Stimulated activated CD8-positive, alpha-beta memory T cell treated with anti-CD3 and anti-CD28 coated beads, Interleukin-12 subunit alpha, Interleukin-12 subunit beta, amount 100 ng/mL, for 1 hour (primary cell): Measurements from ENCODE around the gene COG4.
"Not testable (repeated sequence)": the region's sequence is repeated elsewhere in the genome, so short reads cannot be mapped to it uniquely, and the experiment has no call there.

Source experiments
- DNase-seq: peaks from one replicate; pipeline ENCODE4 v3.0.0-alpha.2; 2020; ENCODE audit warnings: low read depth

The COG4 gene

DNA sequence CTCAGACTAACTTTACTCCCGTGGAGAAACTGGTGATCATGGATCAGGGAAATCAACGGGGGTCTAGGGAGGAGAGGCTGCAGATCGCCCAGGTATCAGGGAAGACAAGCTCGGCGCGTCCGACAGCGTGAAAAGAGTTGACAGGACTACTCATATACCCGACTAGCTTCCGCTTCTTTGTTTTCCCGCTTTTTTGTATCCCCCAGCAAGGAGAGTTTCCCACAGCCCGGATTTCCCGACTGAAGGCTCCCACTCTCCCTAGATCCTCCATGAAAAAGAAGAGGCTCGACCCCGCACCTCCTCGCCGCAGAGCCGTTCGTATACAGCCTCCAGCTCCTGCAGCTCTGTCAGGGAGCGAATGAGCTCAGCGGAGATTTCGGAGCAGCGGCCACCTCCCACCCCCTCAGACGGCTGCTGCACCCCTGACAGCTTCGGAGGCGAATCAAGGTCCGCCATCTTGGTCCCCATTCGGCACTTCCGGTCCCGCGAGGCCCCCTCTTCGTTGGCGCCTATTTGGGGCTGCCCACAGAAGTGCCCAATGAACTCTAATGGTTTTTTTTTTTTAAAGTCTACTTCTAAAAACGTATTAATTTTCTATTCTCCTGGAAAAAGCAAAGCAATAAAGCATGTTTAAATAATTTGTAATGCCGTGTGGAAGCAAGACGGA is at the start of gene COG4:
Gene COG4 (minus strand): TSS at position 479 of the 667 bp plus-strand sequence. CDS start 11 bp downstream, at position 468.
- DNase-seq = peak; percentile 84

DNA sequence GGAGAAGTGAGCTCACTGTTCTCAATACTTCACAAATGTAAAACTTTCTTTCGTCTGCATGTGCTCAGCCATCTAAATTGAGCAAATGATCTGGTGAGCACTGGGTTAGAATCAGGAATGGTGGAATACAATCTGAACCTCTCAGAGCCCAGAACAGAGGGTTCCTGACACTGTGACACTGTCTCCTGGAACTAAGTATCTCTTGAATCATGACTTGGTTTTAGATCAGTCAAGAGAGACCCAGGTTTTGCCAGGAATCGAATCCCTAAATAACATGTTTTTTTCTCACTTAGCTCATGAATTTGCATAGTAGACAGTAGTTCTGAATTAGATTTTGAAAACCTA is 49.5 kb upstream of the COG4 start:
- no peak for DNase-seq

- no peak for DNase-seq
Observed at GRCh38 chr16:70572050-70572925, 48.9 kb upstream of the COG4 start.

GRCh38 chr16:70571623-70572022 is 48.3 kb upstream of the COG4 start:
- no peak for DNase-seq

GRCh38 chr16:70570967-70571570 is 47.7 kb upstream of the COG4 start:
- DNase-seq = no peak

- DNase-seq = no peak
Observed at GRCh38 chr16:70569752-70570151, 46.4 kb upstream of the COG4 start.

DNA sequence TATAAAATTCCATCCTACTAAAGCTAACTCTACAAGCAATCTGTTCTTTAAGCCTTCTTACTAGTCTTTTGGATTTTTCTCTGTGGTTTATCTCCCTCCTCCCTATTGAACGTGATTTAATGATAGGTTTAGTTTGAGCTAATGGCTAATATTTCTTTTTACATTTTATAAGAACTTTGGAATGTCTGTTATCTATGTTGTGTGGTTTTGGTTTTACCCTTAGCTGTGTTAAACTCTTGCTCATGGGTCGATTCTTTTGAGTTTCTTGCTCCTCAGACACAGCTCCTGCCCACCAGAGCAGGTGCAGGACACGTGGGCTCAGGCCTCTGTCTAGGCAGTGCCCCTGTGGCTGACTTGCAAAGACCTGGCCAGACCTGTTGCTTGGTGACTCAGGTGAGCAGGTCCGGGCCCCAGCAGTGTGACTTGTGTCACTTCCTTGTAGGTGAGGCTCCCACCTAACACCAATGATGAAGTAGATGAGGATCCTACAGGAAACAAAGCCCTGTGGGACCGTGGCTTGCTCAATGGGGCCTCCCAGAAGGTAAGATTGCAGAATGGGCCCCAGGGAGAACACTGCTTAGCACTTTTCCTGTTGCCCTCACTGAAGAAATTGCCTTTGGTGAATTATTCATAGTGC is 45.4 kb upstream of the COG4 start:
- no peak for DNase-seq

GRCh38 chr16:70565053-70565452 is 41.7 kb upstream of the COG4 start:
- no peak for DNase-seq

GRCh38 chr16:70563636-70564035 is 40.3 kb upstream of the COG4 start:
- no peak for DNase-seq

DNA sequence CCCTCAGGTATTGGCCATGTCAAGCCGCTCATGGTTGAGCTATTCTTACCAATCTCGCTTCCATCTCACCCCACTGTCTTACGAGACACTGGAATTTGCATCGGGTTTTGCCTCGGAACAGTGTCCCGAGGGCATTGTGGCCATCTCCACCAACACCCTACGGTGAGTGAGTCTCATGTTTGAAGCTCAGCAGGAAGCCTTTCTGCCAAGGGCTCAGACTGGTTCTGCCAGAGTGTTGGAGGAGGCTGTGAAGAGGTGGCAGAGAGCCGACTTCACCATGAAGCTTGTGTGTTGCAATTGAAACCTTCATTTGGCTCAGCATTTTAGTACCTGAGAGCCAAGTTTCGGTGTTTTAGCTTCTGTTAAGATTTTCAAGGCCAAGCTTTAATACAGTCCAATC is 38.3 kb upstream of the COG4 start:
- no peak for DNase-seq

GRCh38 chr16:70556063-70556462 is 32.7 kb upstream of the COG4 start:
- no peak for DNase-seq

DNA sequence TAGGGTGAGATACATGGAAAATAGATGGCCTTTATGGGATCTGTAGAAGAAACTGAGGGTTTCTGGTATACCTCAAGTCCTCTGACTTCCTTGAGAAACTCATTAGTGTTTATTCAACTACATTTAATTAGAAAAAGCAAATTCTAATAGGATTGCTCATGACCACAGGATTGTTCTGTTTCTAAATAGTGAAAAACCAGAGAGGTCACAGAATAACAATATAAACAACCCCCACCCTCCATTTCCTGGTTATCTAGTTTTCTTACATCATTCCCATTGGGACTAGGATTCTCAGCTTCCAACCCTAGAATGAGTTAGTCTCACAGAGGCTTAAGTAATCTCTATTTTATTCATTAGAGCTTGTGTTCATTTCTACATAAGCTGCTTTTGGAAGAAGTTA is 30.3 kb upstream of the COG4 start:
- no peak for DNase-seq

DNA sequence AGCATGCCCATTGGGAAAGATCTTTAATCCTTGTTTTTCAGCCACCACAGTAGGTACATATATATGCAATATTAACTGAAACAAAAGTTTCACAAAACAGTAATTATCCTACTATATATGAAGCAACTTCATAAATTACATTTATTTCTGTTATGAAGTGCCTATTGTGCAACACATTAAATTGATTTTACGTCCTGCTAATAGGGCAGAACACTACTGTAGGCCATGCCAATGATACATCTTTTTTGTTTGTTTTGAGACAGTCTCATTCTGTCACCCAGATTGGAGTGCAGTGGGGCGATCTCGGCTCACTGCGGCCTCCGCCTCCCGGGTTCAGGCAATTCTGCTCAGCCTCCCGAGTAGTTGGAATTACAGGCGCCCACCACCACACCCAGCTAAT is 29.3 kb upstream of the COG4 start:
- DNase-seq = no peak

DNA sequence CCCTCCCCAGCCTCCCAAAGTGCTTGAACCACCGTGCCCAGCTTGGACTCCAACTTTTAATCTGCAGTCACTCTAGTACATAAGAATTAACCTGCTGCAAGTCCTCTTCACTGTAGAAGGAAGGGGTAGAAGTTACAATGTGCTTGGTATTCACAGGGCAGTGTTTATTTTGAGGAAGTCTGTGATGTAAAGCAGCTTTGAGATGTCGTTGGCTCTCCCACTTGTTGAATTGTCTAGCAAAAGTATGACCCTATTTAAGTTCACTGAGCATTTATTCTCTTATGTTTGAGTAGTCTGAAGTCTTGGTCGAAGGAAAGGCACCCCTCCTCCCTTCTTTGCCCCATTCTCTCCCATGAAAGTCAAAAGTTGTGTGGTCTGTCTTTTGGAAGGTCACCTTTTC is 28.4 kb upstream of the COG4 start:
- DNase-seq = no peak

DNA sequence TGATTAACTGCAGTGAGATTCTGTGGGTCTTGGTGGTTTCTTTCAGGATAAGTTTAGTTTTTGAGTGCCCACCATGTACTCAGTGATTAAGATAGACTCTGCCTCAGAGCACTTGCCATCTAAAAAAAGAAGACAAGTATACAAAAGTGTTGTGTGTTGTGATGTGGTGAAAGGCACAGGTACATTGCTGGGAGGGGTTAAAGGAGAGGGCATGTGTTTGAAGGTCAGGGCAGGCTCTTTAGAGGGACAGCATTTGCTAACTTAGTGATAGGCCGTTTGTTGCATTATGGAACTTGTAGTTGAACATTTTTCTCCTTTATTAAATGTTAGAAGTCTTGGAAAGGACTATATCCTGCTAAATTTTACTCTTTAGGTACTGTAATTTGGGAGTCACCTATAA is 26.7 kb upstream of the COG4 start:
- DNase-seq = no peak

- DNase-seq = no peak
Observed at GRCh38 chr16:70548936-70549335, 25.6 kb upstream of the COG4 start.

DNA sequence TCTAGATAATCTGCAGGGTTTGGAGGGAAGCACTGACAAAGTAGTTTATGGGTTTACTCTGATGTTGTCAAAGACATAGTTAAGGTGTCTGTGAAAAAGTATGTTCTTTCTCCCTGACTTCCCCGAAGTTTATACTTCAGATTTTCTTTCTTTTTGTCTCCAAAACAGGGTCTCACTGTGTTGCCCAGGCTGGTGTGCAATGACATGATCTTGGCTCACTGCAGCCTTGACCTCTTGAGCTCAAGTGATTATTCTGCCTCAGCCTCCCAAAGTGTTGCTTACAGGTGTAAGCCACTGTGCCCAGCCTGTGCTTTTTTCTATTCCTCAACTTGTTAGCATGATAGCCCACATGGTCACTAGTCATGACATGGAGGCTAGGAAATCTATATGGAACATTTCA is 21.2 kb upstream of the COG4 start:
- no peak for DNase-seq

GRCh38 chr16:70540994-70541393 is 17.6 kb upstream of the COG4 start:
- no peak for DNase-seq

DNA sequence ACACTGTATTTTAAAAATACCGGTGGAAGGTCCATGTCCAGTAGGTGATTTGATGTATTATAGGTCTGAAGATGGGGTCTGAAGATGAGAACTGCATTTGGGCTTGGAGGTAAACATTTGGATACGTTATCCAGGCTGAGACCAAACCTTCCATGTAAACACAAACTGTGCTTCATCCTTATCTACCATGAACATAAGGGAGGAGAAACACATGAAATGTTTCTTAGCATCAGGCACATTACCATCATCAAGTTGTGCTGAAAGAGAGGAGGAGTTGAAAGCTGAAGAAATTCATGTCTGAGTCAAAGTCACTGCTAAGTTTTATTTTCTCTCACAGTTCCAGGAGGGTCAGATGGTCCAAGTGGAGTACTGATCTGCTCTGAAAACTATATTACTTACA is 11.6 kb upstream of the COG4 start:
- DNase-seq = no peak

DNA sequence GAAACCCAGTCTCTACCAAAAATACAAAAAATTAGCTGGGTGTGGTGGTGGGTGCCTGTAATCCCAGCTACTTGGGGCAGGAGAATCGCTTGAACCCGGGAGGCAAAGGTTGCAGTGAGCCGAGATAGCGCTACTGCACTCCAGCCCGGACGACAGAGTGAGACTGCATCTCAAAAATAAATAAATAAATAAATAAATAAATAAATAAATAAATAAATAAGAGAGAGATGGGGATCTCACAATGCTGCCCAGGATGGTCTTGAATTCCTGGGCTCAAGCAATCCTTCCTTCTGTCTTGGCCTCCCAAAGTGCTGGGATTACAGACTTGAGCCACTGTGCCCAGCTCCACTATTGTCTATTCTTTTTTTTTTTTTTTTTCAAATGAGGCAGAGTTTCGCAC is 6.6 kb upstream of the COG4 start:
- DNase-seq = not testable (repeated sequence)

DNA sequence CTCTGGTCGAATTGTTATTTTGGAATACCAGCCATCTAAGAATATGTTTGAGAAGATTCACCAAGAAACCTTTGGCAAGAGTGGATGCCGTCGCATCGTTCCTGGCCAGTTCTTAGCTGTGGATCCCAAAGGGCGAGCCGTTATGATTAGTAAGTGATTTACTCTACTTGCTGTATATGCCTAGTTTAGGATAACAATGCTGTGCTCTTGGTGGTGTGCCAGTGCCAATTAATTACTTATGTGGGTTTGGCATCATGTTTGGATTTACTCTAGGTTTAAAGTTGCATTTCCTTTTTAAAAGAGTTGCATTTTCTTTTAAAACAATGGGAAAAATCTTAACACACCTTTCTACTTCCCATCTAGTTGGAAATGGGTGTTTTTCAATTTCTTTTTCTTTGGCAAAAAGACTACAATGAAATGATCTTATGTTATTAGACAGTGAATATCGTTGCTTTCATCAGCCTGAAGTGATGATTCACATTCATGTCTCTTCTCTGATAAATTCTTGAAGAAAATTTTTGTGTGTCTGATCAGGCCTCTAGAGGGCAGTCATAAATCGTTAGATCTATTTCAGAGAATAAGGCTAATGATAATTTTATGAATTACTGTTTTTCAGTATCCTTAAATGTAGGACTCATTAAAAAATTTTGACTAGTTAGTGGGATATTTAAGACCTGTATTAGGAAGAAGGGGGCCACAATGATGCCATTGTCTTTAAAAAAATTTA is 5.9 kb upstream of the COG4 start:
- no peak for DNase-seq
